PC-9 (cell line): ENCODE results near the gene SLC2A6.

ENCODE experiments used
- EZH2 ChIP-seq: fragments of 200-600 bp; sonication (generic); IDR thresholded peaks from 2 replicates; pipeline ENCODE4 v1.8.0; 2017; ENCODE audit warnings: antibody characterized with exemption, low read depth
- TF ChIP-seq, protein P1 (sequence below): fragments of 200-600 bp; sonication (generic); conservative IDR thresholded peaks from 2 replicates; pipeline ENCODE4 v1.6.1; 2017; ENCODE audit warnings: mixed run types, antibody characterized with exemption, mild to moderate bottlenecking, moderate library complexity

DNA sequence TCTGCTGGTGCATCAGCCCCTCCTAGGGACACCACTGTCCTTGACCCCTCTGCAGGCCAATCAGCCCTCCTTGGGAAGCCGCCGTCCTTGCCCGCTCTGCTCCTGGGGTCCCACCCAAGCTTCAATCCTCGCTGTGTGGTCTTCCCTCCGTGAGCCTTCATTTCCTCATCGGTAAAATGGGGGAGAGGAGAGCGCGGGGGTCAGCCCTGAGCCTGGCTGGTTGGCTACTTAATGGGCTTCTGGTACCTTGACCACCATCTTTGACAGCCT is 12.7 kb upstream of the SLC2A6 start:
- TF ChIP-seq, protein P1, sequence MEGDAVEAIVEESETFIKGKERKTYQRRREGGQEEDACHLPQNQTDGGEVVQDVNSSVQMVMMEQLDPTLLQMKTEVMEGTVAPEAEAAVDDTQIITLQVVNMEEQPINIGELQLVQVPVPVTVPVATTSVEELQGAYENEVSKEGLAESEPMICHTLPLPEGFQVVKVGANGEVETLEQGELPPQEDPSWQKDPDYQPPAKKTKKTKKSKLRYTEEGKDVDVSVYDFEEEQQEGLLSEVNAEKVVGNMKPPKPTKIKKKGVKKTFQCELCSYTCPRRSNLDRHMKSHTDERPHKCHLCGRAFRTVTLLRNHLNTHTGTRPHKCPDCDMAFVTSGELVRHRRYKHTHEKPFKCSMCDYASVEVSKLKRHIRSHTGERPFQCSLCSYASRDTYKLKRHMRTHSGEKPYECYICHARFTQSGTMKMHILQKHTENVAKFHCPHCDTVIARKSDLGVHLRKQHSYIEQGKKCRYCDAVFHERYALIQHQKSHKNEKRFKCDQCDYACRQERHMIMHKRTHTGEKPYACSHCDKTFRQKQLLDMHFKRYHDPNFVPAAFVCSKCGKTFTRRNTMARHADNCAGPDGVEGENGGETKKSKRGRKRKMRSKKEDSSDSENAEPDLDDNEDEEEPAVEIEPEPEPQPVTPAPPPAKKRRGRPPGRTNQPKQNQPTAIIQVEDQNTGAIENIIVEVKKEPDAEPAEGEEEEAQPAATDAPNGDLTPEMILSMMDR, result no peak
- TF ChIP-seq EZH2, result no peak
